Effector CD4-positive, alpha-beta T cell (primary cell): ENCODE results near the gene PINK1.
A peak's percentile ranks its signal among the peaks of the same experiment; 100 is the strongest.

ENCODE experiments used
- DNase-seq: peaks from one replicate; pipeline ENCODE4 v3.0.0-alpha.2; 2020

The PINK1 gene

DNA sequence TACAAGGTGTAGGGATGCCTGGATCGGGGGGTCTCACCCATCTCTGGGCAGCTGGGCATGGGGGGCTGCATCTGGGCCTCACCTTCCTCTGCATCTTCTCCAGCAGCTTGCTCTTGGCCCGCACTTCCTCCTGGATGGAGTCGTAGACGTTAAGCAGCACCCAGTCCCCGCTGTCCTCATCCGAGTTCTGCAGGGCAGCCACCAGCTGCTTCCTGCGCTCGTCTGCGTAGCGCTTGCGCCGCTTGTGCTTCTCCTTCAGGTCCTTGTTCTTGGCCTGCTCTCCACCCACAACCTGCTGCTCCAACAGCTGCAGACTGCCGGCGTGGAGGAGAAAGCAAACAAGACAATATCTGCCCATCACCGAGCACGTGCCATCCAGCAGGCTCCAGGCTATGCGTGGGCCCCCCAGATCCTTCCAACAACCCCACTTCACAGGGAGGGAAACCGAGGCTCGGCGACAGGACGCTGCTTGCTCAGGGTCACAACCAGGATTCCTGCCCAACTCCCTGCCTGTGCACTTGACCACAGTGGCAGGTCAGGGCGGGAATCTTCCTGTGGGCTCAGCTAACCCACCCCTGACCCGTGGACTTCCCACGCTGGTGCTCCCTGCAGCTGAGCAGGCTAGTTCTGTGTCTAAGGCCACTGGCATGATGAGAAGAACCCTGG, 49.4 kb downstream of the PINK1 start:
- DNase-seq = no peak

DNA sequence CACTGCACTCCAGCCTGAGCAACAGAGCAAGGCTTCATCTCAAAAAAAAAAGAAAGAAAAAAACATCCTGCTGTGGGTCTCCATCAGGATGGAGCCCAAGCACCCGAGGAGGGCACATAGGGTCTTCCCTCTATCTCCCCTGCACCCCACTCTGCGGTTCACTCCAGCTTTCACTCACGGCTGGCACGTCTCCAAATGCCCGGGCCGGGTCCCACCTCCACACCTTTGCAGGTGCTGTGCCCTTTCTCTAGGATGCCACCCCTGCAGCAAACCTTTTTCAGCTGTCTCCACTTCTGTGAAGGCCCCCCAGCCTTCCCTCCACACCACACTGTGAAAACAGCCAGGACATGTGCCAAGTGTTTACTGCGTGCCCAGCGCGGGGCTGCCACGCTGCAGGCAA, 50.4 kb downstream of the PINK1 start:
- no peak for DNase-seq

DNA sequence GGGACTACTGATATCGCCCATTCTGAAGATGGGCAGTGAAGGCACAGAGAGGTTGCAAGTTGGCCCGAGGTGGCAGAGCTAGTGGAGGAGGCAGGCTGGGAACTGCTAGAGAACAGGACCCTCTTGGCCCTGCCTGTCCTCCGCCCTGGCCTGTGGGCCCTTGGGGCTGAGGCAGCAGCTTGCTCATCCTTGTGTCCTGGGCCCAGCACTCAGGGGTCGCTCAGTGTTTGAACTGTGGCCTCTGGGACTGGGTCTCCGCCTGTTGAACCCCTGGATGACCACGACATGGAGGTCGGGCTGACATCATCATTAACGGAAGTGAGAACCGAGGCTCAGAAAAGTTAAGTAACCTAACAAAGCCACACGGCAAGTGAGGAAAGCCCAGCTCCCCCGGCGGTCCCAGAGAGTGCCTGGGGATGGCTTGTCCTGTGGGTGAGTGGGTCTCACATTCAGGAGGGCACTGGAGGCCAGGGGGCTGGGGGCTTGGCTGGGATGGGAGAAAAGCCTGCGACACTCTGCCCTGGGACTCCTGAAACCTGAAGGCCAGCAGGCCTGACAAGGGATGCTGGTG, 50.9 kb downstream of the PINK1 start:
- DNase-seq = no peak

DNA sequence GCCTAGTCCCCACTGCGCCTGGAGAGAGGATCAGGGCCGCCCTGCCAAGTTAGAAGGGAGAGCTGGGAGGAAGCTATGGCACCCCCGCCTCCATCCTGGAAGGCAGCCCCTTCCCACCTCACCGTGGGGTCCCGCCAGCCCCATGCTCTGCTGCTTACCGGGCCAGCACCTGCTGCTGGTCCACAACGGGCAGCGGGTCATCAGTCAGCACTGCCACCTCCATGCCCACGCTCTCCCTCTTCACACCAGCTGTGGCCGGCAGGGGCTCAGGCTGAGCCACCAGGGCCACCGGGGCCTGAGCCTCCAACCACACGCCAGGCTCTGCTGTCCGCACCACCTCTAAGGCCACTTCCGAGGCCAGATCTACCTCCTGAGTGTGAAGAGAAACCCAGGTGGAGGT, 51.4 kb downstream of the PINK1 start:
- DNase-seq = no peak

DNA sequence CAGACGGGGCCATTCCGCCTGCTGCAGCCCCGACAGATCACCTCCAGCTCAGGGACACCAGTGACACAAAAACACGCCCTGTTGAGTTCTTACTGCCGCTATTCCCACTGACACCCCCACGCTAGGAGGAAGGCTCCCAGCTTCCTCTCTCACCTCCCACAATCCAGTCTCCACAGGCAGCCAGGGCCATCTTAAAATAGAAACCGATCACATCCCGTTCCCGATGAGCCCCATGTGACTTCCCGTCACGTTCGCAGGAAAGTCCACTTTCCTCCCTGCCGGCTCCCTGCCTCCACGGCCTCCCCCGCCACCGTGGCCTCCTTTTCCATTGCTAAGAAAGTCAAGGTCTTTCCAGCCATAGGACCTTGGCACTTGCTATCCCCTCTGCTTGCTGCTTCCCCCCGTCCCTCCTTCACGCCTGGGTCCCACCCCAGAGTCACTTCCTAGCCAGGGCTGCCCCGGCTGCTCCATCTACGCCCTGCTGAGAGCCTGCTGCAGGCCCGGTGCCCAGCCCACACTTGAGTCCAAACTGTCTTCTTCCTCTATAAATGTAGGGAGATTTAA, 51.9 kb downstream of the PINK1 start:
- DNase-seq = no peak

DNA sequence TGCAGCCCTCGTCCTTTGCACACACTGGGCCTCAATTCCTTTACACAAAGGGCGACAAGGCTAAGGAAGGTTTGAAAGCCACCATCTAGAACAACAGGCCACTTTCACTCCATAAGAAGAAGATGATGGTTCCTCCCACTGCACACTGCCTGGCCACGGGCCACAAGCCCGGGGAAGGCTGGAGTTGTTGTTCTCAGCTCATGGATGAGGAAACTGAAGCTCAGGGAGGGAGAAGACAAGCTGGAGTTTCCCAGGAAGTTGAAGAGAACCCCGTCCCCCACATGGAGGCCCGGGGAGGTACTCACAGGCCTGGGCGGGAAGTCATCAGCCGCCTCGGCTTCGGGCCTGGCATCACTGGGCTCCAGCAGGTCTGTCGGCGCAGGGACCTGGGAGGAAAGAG, 52.5 kb downstream of the PINK1 start:
- no peak for DNase-seq

DNA sequence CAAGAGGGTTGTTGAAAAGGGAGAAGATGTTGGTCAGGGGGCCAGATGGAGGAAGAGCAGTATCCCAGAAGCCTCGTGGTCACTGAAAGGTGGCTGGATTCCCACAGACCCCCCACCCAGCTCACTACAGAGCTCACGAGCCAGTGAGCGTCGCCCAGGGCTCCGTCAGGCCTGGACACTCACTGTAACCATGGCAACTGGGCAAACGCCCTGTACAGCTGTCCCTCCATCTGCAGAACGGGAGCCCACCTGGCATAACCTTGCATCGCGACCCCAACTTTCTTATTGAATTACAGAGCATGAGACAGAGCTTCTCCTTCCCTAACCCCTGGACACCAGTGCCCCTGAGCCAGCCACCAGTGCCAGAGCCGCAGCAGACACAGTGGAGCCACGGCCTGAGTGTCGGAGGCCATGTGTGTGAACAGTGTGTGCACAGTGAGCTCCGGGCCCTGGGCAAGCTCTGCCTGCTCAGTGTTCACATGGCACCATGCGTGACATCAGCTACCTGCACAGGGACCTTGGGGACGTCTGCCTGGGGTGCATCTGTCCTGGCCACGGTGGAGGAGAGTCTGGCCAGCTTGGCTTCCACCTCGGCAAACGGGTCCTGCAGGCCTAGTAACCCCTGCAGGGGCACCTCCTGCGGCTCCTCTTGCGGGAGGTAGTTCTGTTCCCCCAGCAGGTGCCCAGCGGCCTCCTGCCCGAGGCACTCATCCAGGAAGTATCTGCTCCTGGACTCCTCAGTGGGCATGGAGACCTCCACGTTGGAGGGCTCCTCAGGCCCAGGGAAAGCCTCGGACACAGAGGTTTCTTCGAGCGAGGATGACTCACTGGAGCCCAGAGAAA, 53.8 kb downstream of the PINK1 start:
- no peak for DNase-seq

DNA sequence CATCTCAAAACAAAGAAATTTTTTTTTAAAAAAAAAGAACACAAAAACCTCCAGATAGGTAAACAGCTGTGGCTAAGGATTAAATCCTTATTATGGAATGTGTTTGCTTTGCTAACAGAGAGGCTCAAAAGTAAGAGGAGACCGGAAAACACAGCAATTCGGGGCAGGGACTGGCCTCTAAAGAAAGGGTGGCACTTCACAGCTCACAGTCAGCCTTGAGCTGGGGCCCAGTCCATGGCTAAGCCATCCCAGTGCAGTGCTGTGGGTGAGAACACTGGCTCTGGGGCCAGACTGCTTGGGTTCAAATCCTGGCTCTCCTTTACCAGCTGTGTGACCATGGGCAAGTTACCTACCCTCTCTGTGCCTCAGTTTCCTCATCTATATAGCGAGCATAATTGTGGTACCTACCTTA, 56.4 kb downstream of the PINK1 start:
- DNase-seq = no peak

DNA sequence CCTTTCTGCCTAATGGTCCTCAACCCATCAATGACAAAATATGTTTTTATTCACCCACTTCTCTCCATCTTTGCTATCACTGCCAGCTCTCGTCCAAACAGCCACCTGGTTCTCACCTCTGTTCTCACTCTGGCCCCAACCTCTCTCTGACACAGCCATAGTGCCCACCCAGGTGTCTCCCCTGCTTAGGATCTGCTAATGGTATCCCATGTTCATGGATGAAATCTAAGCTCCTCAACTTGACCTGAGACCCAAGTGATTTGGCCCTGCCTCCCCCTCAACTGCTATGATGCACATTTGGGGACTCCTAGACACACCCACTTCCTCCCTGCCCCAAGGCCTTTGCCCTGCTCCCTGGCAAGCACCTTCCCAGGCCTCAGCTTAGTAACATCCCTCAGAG, 58.6 kb downstream of the PINK1 start:
- no peak for DNase-seq

DNA sequence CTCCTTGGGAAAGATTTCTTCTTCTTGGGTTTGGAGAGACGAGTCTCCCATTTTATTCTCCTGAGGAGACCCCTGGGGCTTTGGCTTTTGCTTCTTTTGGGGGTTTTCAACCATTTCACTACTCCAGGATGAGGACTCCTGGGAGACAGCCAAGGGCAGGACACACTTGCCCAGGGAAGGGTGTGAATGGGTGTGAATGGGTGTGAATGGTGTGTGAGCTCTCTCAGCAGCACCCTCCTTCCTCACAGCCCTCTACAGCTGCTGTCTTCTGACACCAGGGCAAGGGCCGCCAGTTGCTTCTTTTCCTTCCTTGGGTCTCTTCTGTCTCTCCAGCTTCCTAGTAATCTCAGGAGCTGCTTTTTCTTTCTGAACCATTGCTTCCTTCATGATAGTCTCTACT, 60.4 kb downstream of the PINK1 start:
- DNase-seq = no peak

DNA sequence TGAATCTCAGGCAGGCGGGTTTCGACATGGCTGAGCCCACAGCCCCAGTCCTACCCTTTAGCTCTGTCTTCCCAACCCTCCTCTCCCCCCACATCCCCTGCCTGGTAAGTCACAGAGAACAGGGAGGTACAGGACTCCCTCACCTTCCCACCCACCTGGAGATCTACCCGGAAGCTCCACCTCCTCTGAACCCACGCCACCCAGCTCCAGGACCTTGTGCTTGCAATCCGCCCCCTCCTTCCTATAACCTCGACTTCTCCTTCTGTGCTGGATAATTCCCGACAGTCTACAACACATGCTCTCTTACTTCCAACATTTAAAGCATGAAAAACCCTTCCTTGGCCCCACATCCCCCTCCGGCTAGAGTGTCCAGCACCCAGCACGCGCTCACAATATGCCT, 62.3 kb downstream of the PINK1 start:
- DNase-seq = no peak

DNA sequence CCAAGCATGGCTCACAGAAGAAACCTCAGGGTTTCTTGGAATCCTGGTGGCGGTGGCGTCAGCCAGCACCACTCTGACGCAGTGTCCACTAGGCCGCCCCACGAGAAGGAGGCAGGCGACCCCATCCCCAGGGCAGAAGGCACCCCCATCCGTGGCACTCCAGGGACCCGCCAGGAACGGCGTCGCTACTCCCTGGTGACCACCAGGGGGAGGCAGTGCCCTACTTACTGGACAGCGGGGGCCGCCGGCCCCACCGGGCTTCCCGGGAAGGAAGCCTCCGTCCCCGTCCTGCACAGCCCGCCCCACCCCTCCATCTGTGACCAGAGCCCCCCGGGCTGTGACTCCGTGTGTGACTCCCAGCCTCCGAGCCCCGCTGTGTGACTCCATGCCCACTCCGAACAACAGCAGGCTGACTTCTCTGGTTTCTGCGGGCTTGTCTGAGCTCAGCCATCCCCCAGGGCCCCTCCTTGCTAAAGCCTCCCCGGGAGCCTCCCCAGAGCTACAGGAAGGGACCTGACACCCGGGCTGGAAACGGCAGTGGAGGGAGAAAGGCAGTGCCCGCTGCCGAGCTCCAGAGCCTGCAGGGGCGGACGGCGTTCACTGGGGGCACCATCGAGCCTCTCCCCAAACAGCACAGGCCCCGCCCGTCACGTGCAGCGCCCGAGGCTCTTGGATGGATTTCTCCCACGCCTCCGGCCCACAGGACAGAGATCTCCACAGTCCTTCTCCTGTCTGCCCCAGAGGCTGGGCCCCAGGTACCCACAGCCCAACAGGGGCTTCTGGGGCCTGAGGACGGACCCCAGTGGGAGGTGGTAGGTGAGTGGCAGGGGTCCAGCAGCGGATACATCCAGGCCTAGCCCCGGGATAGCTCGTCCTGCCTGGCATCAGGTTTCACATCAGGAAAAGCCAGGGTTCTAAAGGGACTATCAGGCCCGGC, 63.4 kb downstream of the PINK1 start:
- peak; percentile 61 for DNase-seq

DNA sequence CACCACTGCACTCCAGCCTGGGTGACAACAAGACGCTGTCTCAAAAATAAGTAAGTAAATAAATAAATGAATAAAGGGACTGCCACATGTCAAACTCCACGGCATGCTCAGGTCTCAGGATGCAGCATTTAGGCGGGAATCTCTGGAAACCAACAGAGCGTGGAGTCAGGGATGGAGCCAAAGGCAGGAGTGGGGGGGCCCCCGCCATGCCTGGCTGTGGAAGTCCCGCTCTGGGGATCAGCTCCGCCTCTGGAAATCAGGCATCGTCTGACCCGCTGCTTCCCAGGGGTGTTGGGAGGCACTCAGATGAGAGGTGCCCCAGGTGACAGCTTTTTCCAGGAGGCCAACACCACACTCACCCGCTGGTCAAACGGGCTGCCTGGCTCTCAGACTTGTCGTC, 64.3 kb downstream of the PINK1 start:
- no peak for DNase-seq

DNA sequence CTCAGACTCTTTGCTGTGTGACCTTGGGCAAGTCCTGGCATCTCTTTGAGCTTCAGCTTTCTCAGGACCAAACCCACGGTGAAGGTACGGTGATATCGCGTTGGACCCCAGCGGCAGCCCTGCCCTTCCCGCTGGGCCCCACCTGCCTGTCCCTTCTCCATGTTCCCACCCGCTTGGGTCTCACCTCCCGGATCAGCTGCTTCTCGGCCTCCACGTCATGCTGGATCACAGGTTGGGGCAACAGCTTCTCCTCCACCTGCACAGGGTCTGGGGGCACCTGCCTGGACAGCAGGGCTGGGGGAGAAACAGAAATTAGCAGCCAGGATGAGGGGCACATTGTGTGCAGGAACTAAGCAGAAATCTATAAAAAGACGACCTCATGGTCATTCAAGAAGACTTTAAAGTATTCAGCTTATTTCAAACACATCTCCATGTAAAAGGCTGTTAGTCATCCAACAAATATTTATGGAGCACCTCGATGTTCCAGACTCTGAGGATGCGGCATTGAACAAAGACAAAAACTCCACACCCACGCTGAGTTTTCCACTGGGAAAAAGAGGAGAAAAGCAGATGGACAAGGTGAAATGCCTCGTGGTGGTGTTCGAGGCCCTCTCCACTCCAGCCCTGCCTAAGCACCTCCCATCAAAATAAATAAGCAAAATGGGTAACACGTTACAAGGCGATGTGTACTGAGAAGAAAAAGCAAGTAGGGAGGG, 65.1 kb downstream of the PINK1 start:
- no peak for DNase-seq

DNA sequence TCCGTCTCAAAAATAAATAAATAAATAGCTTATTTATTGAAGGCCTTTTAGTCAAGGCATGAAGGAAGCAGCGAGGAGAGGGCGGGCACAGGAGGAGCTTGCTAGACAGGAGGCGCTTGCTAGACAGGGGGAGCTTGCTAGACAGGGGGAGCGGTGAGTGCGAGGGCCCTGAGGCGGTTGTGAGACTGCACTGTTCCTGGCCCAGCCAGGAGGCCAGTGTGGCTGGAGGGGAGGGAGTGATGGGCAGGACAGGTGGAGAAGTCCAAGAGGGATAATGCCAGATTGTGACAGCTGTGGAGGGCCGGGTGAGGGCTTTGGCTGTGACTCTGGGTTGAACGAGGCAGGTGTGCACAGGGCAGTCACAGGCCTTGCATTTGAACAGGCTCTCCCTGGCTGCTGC, 66.3 kb downstream of the PINK1 start:
- no peak for DNase-seq

DNA sequence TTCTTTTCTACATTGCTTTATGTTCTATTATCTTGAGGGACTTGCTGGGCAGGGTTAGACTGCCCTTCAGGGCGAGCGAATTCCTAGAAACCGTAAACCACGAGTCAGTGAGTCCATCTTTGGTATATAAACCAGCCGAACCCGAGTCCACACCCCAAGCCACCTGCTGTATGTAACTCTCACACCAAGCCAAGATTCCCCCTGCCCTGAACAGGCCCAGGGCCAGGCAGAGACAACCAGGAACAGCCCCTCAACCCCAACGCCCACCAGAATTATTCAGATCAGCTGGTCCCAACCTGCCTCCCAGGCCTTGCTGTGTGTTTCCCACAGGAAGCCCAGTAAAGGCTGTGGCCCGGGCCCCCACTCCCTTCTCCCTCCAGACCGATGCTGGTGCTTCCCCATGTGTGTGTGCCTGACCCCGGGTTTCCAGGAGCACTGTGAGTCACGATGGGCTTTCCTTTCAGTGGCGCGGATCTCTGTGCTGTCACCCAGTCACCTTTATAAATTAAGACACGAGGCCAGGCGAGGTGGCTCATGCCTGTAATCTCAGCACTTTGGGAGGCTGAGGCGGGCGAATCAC, 67.5 kb downstream of the PINK1 start:
- no peak for DNase-seq
